Progenitor cell of endocrine pancreas (in vitro differentiated cells): Measurements from ENCODE around the gene BRMS1. TPM values are rescaled to one million over a fixed set of nuclear protein-coding genes. Genes with fewer than 3 reads are reported as not detected.

ENCODE experiments used
- DNase-seq: peaks from one replicate; pipeline ENCODE4 v3.0.0; 2021; ENCODE audit warnings: low spot score; ENCODE audit not compliant: unreplicated experiment
- H3K27ac Mint-ChIP-seq: 2 replicates; pipeline ENCODE4 v1.8.0; 2021; ENCODE audit warnings: mild to moderate bottlenecking, moderate library complexity, mixed read lengths
- H3K27me3 Mint-ChIP-seq: 2 replicates; pipeline ENCODE4 v1.8.0; 2021; ENCODE audit warnings: mixed read lengths
- H3K36me3 Mint-ChIP-seq: 2 replicates; pipeline ENCODE4 v1.8.0; 2022; ENCODE audit warnings: mixed read lengths; ENCODE audit not compliant: insufficient read depth
- H3K4me1 Mint-ChIP-seq: 2 replicates; pipeline ENCODE4 v1.8.0; 2021; ENCODE audit warnings: low read depth, mixed read lengths
- H3K4me3 Mint-ChIP-seq: 2 replicates; pipeline ENCODE4 v1.8.0; 2021; ENCODE audit warnings: low read depth, mild to moderate bottlenecking, moderate library complexity, mixed read lengths
- H3K9me3 Mint-ChIP-seq: 2 replicates; pipeline ENCODE4 v1.8.0; 2021; ENCODE audit warnings: low read depth, mixed read lengths
- CTCF ChIP-seq: fragments of 200-600 bp; sonication (generic); IDR thresholded peaks from one replicate; pipeline ENCODE4 v1.5.0; 2021; ENCODE audit warnings: antibody characterized with exemption, mild to moderate bottlenecking; ENCODE audit not compliant: unreplicated experiment
- total RNA-seq: library from RNA; stranded (reverse); gene quantifications from 2 replicates; pipeline ENCODE4 v1.2.1, GENCODE V29; 2021

Gene BRMS1
- total RNA-seq, 1 donor from 2014 or later, result 38.1 TPM

DNA sequence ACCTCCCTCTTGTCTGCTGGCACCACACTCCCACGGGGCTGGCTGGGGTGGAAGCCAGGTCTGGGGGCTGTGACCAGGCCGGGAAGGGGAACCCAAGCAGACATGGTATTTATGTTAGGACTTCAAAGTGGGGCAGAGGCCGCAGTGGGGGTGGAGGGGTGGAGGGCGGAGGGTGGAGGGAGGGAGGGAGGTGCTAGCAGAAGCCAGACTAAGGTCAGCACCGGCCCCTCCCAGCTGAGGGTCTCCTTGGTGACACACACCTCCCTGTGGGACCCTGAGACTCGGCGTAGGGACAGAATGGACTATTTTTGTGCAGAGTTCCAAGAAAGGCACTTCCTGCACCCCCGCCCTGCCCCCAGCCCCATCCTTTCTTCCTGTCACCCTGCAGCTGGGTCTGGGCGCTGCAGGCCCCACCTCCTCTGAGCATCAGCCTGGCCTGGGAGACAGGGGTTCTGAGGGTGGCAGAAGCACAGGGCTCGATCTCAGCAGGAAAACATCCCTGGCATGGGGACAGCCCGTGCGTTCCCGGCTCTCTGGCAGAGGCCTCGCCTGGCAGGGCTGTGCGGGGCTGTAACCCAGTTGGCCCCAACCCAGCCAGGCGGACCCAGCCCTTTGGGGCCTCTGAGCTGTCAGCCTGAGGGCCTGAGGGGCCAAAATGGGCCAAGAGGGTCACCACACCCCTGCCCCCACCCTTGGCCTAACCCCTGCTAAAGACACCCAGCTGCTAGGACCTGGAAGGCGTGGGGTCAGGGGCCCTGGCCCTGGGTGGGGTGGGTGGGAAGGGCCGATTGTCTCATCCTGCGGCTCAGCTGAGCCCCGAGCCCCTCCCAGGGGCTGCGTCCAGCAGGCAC is 18.4 kb downstream of the BRMS1 start:
- no peak overlapping the region for H3K27ac Mint-ChIP-seq
- DNase-seq, result no peak
- no peak overlapping the region for H3K4me3 Mint-ChIP-seq
- H3K27me3 Mint-ChIP-seq, result peaks cover 20% of the 10 kb centered on the region
- H3K9me3 Mint-ChIP-seq, result no peaks in the 10 kb centered on the region
- TF ChIP-seq CTCF, result no peak
- peaks cover 1% of the 10 kb centered on the region for H3K4me1 Mint-ChIP-seq
- H3K36me3 Mint-ChIP-seq, result no peaks in the 10 kb centered on the region

- Mint-ChIP-seq H3K27ac (no peak overlapping the region), H3K4me1 (peaks cover 1% of the 10 kb centered on the region), H3K4me3 (no peak overlapping the region), H3K36me3 (no peaks in the 10 kb centered on the region), H3K27me3 (peaks cover 19% of the 10 kb centered on the region), H3K9me3 (peaks cover 1% of the 10 kb centered on the region)
- no peak for TF ChIP-seq CTCF
- no peak for DNase-seq
These were observed 19.6 kb downstream of the BRMS1 start for GRCh38 chr11:66325263-66325671.

DNA sequence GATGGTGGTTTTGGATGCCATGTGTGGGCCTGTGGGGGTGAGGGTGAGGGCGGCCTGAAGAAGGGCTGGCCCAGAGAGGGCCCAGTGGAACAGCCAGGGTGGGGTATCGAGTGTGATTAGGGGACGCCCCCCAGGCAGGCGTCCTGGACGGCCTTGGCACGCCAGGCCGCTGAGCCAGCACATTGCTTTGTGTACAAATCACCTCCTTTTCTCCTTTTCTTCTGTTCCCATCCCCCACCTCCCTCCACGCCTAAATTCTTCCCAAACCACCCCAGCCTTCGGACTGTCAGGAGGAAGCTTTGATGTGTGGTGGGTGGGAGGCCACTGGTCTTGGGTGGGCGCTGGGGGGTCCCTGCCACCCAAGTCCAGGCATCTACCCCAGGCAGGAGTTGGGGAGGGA is 20.2 kb downstream of the BRMS1 start:
- no peak for DNase-seq
- peaks cover 5% of the 10 kb centered on the region for H3K9me3 Mint-ChIP-seq
- H3K27ac Mint-ChIP-seq, result peak overlapping the region; percentile 56
- peaks cover 21% of the 10 kb centered on the region for H3K27me3 Mint-ChIP-seq
- no peak for TF ChIP-seq CTCF
- H3K36me3 Mint-ChIP-seq, result no peaks in the 10 kb centered on the region
- peaks cover 1% of the 10 kb centered on the region for H3K4me1 Mint-ChIP-seq
- H3K4me3 Mint-ChIP-seq, result no peak overlapping the region

- Mint-ChIP-seq H3K4me3 (no peak overlapping the region), H3K9me3 (peaks cover 5% of the 10 kb centered on the region), H3K27me3 (peaks cover 26% of the 10 kb centered on the region), H3K4me1 (peaks cover 1% of the 10 kb centered on the region), H3K27ac (no peak overlapping the region), H3K36me3 (no peaks in the 10 kb centered on the region)
- no peak for DNase-seq
- no peak for TF ChIP-seq CTCF
These were observed 21.2 kb downstream of the BRMS1 start for GRCh38 chr11:66323684-66324083.

DNA sequence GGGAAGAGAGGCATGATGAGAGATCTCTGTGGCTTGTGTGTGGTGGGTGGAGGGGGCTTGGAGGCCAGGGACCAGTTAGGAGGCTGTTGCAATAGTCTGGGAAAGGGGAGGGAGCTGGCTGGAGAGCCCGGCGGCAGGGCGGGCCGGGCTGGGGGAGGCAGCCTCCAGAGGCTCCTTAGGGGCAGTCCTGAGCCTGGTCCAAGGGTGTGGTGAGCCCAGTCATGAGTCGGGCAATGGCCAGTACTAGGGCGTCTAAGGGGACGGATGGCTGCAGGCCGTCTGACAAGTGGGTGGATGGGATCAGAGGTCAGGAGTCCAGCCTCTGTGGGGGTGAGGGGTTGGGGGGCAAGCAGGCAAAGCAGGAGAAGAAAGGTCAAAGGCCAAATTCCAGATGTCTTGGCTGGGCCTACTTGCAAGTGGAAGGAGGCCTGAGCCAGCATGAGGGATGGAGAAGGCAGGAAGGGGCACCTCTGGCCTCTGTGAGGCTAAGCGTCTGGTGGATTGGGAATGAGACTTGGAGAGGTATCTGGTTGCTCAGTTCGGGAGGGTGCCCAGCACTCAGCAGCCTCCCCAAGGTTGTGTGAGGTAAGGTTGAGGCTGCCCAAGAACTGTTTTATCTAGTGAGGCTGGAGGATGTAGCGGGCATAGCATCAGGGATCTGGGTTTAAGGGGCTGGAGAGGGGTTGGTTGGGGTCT is 22.0 kb downstream of the BRMS1 start:
- H3K4me3 Mint-ChIP-seq, result no peak overlapping the region
- no peaks in the 10 kb centered on the region for H3K4me1 Mint-ChIP-seq
- peaks cover 27% of the 10 kb centered on the region for H3K27me3 Mint-ChIP-seq
- no peak for DNase-seq
- no peak for TF ChIP-seq CTCF
- H3K27ac Mint-ChIP-seq, result no peak overlapping the region
- H3K9me3 Mint-ChIP-seq, result peaks cover 5% of the 10 kb centered on the region
- H3K36me3 Mint-ChIP-seq, result no peaks in the 10 kb centered on the region
